HL-60 (cell line): ENCODE measurements around the gene DEPDC1B.

ENCODE experiments used
- DNase-seq, 2 experiments: peaks; one replicate each; pipeline ENCODE4 v3.0.0-alpha.2; 2010 to 2020; ENCODE audit warnings: low read depth in 1 of 2, low spot score in 1 of 2
- H3K27ac ChIP-seq: fragments of 250-450 bp; sonication (Bioruptor Pico); replicated peaks from 2 replicates; pipeline ENCODE4 v1.5.1; 2020; ENCODE audit warnings: mild to moderate bottlenecking, moderate library complexity
- H3K27me3 ChIP-seq: fragments of 250-450 bp; sonication (Bioruptor Pico); 2 replicates; pipeline ENCODE4 v1.5.1; 2021; ENCODE audit warnings: mild to moderate bottlenecking, moderate library complexity; ENCODE audit not compliant: insufficient read depth, poor library complexity, severe bottlenecking
- H3K4me3 ChIP-seq: replicated peaks from 2 replicates; pipeline ENCODE4 v1.5.1; 2011; ENCODE audit warnings: mild to moderate bottlenecking, control low read depth, low read length; ENCODE audit not compliant: insufficient read depth
- CTCF ChIP-seq: IDR thresholded peaks from one replicate; pipeline ENCODE4 v1.5.1; 2011; ENCODE audit warnings: low read length, control low read depth, inconsistent platforms; ENCODE audit not compliant: insufficient read depth
- GABPA ChIP-seq: IDR thresholded peaks from 2 replicates; pipeline ENCODE4 v1.6.1; 2012; ENCODE audit warnings: low read depth
- POLR2AphosphoS5 ChIP-seq: IDR thresholded peaks from 2 replicates; pipeline ENCODE4 v1.6.1; 2012; ENCODE audit warnings: low read depth
- REST ChIP-seq: IDR thresholded peaks from 2 replicates; pipeline ENCODE4 v1.6.1; 2012; ENCODE audit warnings: low read depth; ENCODE audit not compliant: insufficient replicate concordance
- SPI1 ChIP-seq: IDR thresholded peaks from 2 replicates; pipeline ENCODE4 v1.6.1; 2012; ENCODE audit warnings: low read depth, mild to moderate bottlenecking, borderline replicate concordance

The DEPDC1B gene

GRCh38 chr5:60584304-60584703 is 115.7 kb downstream of the DEPDC1B start:
- no peak for DNase-seq
- Histone ChIP-seq H3K27ac (no peak overlapping the region), H3K4me3 (no peak overlapping the region), H3K27me3 (no peaks in the 10 kb centered on the region)
- TF ChIP-seq SPI1 (no peak), POLR2AphosphoS5 (no peak), REST (no peak), CTCF (no peak), GABPA (no peak)

GRCh38 chr5:60583616-60584015 is 116.3 kb downstream of the DEPDC1B start:
- Histone ChIP-seq H3K27me3 (no peaks in the 10 kb centered on the region), H3K4me3 (no peak overlapping the region), H3K27ac (no peak overlapping the region)
- TF ChIP-seq SPI1 (no peak), REST (no peak), GABPA (no peak), CTCF (no peak)
- DNase-seq = no peak

GRCh38 chr5:60578315-60578714 is 121.7 kb downstream of the DEPDC1B start:
- H3K27ac ChIP-seq = peak overlapping the region; percentile 48
- TF ChIP-seq REST = no peak
- no peak for TF ChIP-seq CTCF
- TF ChIP-seq SPI1 = no peak
- TF ChIP-seq POLR2AphosphoS5 = no peak
- no peak for TF ChIP-seq GABPA
- no peak overlapping the region for H3K4me3 ChIP-seq
- DNase-seq = peak in 1 of 2 experiments; percentile 37
- no peaks in the 10 kb centered on the region for H3K27me3 ChIP-seq
